Astrocyte (in vitro differentiated cells and primary cell): ENCODE results near the gene DENND5B. TPM values are rescaled to one million over a fixed set of nuclear protein-coding genes. Genes with fewer than 3 reads are reported as not detected.
"Not testable (repeated sequence)": the region's sequence is repeated elsewhere in the genome, so short reads cannot be mapped to it uniquely, and the experiment has no call there.

Experiments
- DNase-seq: peaks from one replicate; pipeline ENCODE4 v3.0.0-alpha.2; 2010; ENCODE audit warnings: low read depth
- FAIRE-seq: peaks from 2 replicates; lab custom pipeline; 2011; peaks lifted over from hg19 to GRCh38; lab: Jason Lieb, UNC
- H2AFZ ChIP-seq: 2 replicates; pipeline ENCODE4 v1.6.0; 2012; ENCODE audit warnings: low read depth, low read length, inconsistent platforms
- H3K27ac ChIP-seq: 2 replicates; pipeline ENCODE4 v1.5.1; 2011; ENCODE audit warnings: low read depth, low read length, inconsistent platforms
- H3K27me3 ChIP-seq: 2 replicates; pipeline ENCODE4 v1.6.0; 2011; ENCODE audit warnings: low read length, inconsistent platforms; ENCODE audit not compliant: insufficient read depth
- H3K36me3 ChIP-seq: 2 replicates; pipeline ENCODE4 v1.5.1; 2011; ENCODE audit warnings: low read length, inconsistent platforms; ENCODE audit not compliant: insufficient read depth
- H3K4me1 ChIP-seq: 2 replicates; pipeline ENCODE4 v1.5.1; 2011; ENCODE audit warnings: low read length, inconsistent platforms; ENCODE audit not compliant: insufficient read depth
- H3K4me2 ChIP-seq: 2 replicates; pipeline ENCODE4 v1.6.0; 2012; ENCODE audit warnings: low read length, inconsistent platforms
- H3K4me3 ChIP-seq: 2 replicates; pipeline ENCODE4 v1.5.1; 2011; ENCODE audit warnings: low read depth, mild to moderate bottlenecking, low read length, inconsistent platforms; ENCODE audit not compliant: insufficient read depth
- H3K79me2 ChIP-seq: 2 replicates; pipeline ENCODE4 v1.6.0; 2012; ENCODE audit warnings: mild to moderate bottlenecking, low read length, inconsistent platforms; ENCODE audit not compliant: insufficient read depth
- H3K9ac ChIP-seq: 2 replicates; pipeline ENCODE4 v1.6.0; 2012; ENCODE audit warnings: mild to moderate bottlenecking, low read length, inconsistent platforms
- H3K9me3 ChIP-seq: 2 replicates; pipeline ENCODE4 v1.5.1; 2012; ENCODE audit warnings: low read depth, mild to moderate bottlenecking, low read length, inconsistent platforms; ENCODE audit not compliant: insufficient read depth
- H4K20me1 ChIP-seq: 2 replicates; pipeline ENCODE4 v1.6.0; 2012; ENCODE audit warnings: low read length, inconsistent platforms; ENCODE audit not compliant: insufficient read depth
- H3K27ac Mint-ChIP-seq: one replicate; pipeline ENCODE4 v1.8.0; 2021; ENCODE audit warnings: mild to moderate bottlenecking, mixed read lengths; ENCODE audit not compliant: unreplicated experiment
- H3K27me3 Mint-ChIP-seq: one replicate; pipeline ENCODE4 v1.8.0; 2021; ENCODE audit warnings: low read depth, mixed read lengths; ENCODE audit not compliant: unreplicated experiment
- H3K36me3 Mint-ChIP-seq: one replicate; pipeline ENCODE4 v1.8.0; 2021; ENCODE audit warnings: low read depth, mixed read lengths; ENCODE audit not compliant: unreplicated experiment
- H3K4me1 Mint-ChIP-seq: one replicate; pipeline ENCODE4 v1.8.0; 2021; ENCODE audit warnings: low read depth, mixed read lengths; ENCODE audit not compliant: unreplicated experiment
- H3K4me3 Mint-ChIP-seq: one replicate; pipeline ENCODE4 v1.8.0; 2021; ENCODE audit warnings: mild to moderate bottlenecking, moderate library complexity, mixed read lengths; ENCODE audit not compliant: unreplicated experiment
- H3K9me3 Mint-ChIP-seq: one replicate; pipeline ENCODE4 v1.8.0; 2021; ENCODE audit warnings: mild to moderate bottlenecking, mixed read lengths; ENCODE audit not compliant: unreplicated experiment
- CTCF ChIP-seq: IDR thresholded peaks from 2 replicates; pipeline ENCODE4 v1.5.1; 2011; ENCODE audit warnings: low read depth, mild to moderate bottlenecking, inconsistent platforms, low read length, moderate library complexity; ENCODE audit not compliant: insufficient read depth
- EZH2 ChIP-seq: IDR thresholded peaks from 2 replicates; pipeline ENCODE4 v1.6.1; 2012; ENCODE audit warnings: mild to moderate bottlenecking, low read length, inconsistent platforms; ENCODE audit not compliant: insufficient read depth
- total RNA-seq: library from RNA; stranded (reverse); gene quantifications from 2 replicates; pipeline ENCODE4 v1.2.1, GENCODE V29; 2021

DENND5B gene
- total RNA-seq, 1 donor from 2014 or later, result 22.7 TPM

DNA sequence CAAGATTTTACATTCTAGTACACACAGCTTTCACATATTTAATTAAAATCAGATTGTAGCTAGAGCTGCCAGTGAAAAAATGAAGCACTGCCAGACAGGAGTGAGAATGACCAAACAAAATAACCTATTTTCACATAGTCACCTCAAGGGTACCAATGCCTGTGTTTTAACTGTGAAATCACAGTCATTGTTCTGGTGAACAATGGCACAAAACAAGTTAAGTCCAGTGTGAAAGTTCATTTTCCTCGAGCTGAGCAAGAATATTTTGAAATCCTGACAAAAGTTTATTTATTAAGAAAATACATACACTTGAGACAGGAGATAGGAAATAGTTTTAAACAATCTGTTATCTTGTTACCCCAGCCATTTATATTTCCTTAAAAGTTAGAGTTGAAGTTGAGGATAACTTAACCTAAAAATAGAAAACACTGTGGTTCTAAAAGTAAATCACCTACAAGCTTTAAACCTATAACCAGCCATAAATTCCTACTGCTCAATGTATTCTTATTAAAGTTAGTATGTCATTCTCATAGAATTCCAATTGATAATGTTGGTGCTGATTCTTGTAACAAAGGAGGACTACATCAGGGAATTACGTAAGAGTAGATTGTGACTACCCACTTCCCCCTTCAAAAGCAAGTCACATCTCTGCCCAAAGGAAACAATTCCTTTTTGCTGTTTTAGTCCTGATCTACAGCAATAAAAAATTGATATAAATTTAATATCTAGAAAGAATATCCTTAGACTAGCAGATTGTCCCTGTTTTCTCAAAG lies 15.9 kb downstream of the DENND5B start:
- H3K4me2 ChIP-seq, result no peak overlapping the region
- no peak overlapping the region for H2AFZ ChIP-seq
- Mint-ChIP-seq H3K9me3 (no peaks in the 10 kb centered on the region), H3K27ac (no peak overlapping the region), H3K27me3 (no peaks in the 10 kb centered on the region), H3K36me3 (peaks cover 2% of the 10 kb centered on the region), H3K4me3 (no peak overlapping the region), H3K4me1 (peaks cover 23% of the 10 kb centered on the region)
- H3K4me3 ChIP-seq, result no peak overlapping the region
- H3K79me2 ChIP-seq, result peaks cover 25% of the 10 kb centered on the region
- no peak overlapping the region for H3K27ac ChIP-seq
- TF ChIP-seq CTCF (no peak), EZH2 (no peak)
- DNase-seq, result peak; percentile 63
- peaks cover 6% of the 10 kb centered on the region for H3K4me1 ChIP-seq
- H3K36me3 ChIP-seq, result no peaks in the 10 kb centered on the region
- H3K27me3 ChIP-seq, result no peaks in the 10 kb centered on the region
- no peak for FAIRE-seq
- no peaks in the 10 kb centered on the region for H3K9me3 ChIP-seq
- peaks cover 13% of the 10 kb centered on the region for H4K20me1 ChIP-seq
- H3K9ac ChIP-seq, result no peak overlapping the region

DNA sequence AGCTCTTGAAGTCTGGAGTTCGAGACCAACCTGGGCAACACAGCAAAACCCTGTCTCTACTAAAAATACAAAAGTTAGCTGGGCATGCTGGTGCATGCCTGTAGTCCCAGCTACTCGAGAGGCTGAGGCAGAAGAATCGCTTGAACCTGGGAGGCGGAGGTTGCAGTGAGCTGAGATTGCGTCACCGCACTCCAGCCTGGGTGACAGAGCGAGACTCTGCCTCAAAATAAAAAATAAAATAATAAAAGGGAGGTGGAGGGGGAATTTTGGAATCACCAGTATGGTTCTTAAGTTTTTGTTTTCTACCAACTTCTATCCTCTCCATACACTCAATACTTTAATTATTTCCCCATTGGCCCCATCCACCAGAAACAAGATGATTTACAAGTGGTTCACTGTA lies 16.6 kb downstream of the DENND5B start:
- not testable (repeated sequence) for H3K4me2 ChIP-seq, H3K36me3 Mint-ChIP-seq, H3K27me3 ChIP-seq, H3K36me3 ChIP-seq, H3K9me3 ChIP-seq, H3K27ac Mint-ChIP-seq, H2AFZ ChIP-seq, FAIRE-seq, H3K27ac ChIP-seq, DNase-seq, H3K4me1 ChIP-seq, H3K4me3 ChIP-seq, H3K4me3 Mint-ChIP-seq, H3K27me3 Mint-ChIP-seq, H3K9ac ChIP-seq, H3K9me3 Mint-ChIP-seq
- Histone ChIP-seq H4K20me1 (peaks cover 16% of the 10 kb centered on the region), H3K79me2 (peaks cover 27% of the 10 kb centered on the region)
- peaks cover 23% of the 10 kb centered on the region for H3K4me1 Mint-ChIP-seq

- Mint-ChIP-seq H3K36me3 (peaks cover 2% of the 10 kb centered on the region), H3K9me3 (no peaks in the 10 kb centered on the region), H3K27me3 (no peaks in the 10 kb centered on the region), H3K4me1 (peaks cover 19% of the 10 kb centered on the region), H3K4me3 (no peak overlapping the region), H3K27ac (no peak overlapping the region)
- no peak overlapping the region for H3K27ac ChIP-seq
- H3K9me3 ChIP-seq, result no peaks in the 10 kb centered on the region
- H3K4me1 ChIP-seq, result peaks cover 6% of the 10 kb centered on the region
- H3K4me3 ChIP-seq, result no peak overlapping the region
- H2AFZ ChIP-seq, result no peak overlapping the region
- no peak overlapping the region for H3K4me2 ChIP-seq
- TF ChIP-seq CTCF (no peak), EZH2 (no peak)
- H4K20me1 ChIP-seq, result peaks cover 28% of the 10 kb centered on the region
- H3K9ac ChIP-seq, result no peak overlapping the region
- H3K27me3 ChIP-seq, result no peaks in the 10 kb centered on the region
- DNase-seq, result no peak
- no peak for FAIRE-seq
- H3K36me3 ChIP-seq, result no peaks in the 10 kb centered on the region
- peaks cover 33% of the 10 kb centered on the region for H3K79me2 ChIP-seq
Observed at GRCh38 chr12:31572900-31573600, 17.9 kb downstream of the DENND5B start.
